Activated CD4-positive, alpha-beta T cell treated with anti-CD3 and anti-CD28 coated beads, Interleukin-2, amount 10 ng/mL, durations not matched to agents 24 days and 14 days (primary cell): ENCODE data around the gene CATSPERB. TPM values are rescaled to one million over a fixed set of nuclear protein-coding genes. Genes with fewer than 3 reads are reported as not detected.
"Not testable (repeated sequence)": the region's sequence is repeated elsewhere in the genome, so short reads cannot be mapped to it uniquely, and the experiment has no call there.

Experiments
- DNase-seq: peaks from one replicate; pipeline ENCODE4 v3.0.0; 2022
- H3K27ac Mint-ChIP-seq: one replicate; pipeline ENCODE4 v1.8.0; 2022; ENCODE audit warnings: mild to moderate bottlenecking, mixed read lengths
- H3K27me3 Mint-ChIP-seq: one replicate; pipeline ENCODE4 v1.8.0; 2022; ENCODE audit warnings: mixed read lengths
- H3K36me3 Mint-ChIP-seq: one replicate; pipeline ENCODE4 v1.8.0; 2022; ENCODE audit warnings: low read depth, mild to moderate bottlenecking, mixed read lengths
- H3K4me1 Mint-ChIP-seq: one replicate; pipeline ENCODE4 v1.8.0; 2021; ENCODE audit warnings: mixed read lengths
- H3K4me3 Mint-ChIP-seq: one replicate; pipeline ENCODE4 v1.8.0; 2022; ENCODE audit warnings: mild to moderate bottlenecking, moderate library complexity, mixed read lengths
- H3K9me3 Mint-ChIP-seq: one replicate; pipeline ENCODE4 v1.8.0; 2021; ENCODE audit warnings: mixed read lengths
- intact Hi-C: fragments of 100-400 bp; cut with micrococcal nuclease; formaldehyde crosslinking; loops from one replicate; pipeline ENCODE4 v1.15.1; 2023
- total RNA-seq: library from RNA; stranded (reverse); gene quantifications from 2 replicates; pipeline ENCODE4 v1.2.3, GENCODE V29; 2022

Gene CATSPERB
- total RNA-seq, 1 donor from 2014 or later, result 0.30 TPM

DNA sequence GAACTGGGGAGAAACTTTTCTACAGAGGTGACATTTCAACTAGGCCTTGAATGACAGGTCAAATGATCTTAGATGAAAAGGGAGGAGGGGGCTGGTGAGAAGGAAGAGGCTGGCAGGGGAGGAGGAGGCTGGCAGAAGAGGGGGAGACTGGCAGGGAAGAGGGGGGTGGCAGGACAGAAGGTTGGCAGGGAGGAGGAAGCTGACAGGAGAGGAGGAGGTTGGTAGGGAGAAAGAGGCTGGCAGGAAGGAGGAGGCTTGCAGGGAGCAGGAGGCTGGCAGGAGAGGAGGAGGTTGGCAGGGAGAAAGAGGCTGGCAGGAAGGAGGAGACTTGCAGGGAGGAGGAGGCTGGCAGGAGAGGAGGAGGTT, 158.4 kb downstream of the CATSPERB start:
- Mint-ChIP-seq H3K27ac (peak overlapping the region; percentile 38), H3K4me3 (peak overlapping the region; percentile 86), H3K9me3 (peaks cover 2% of the 10 kb centered on the region), H3K36me3 (no peaks in the 10 kb centered on the region), H3K27me3 (peaks cover 30% of the 10 kb centered on the region), H3K4me1 (peaks cover 15% of the 10 kb centered on the region)
- intact Hi-C loops, result loop anchor here (10.0 kb wide), 1 partner anchor 229 kb away; no protein-coding TSS in a partner anchor
- no peak for DNase-seq

- Mint-ChIP-seq H3K27ac (no peak overlapping the region), H3K36me3 (no peaks in the 10 kb centered on the region), H3K27me3 (peaks cover 29% of the 10 kb centered on the region), H3K4me3 (no peak overlapping the region), H3K9me3 (peaks cover 10% of the 10 kb centered on the region), H3K4me1 (peaks cover 13% of the 10 kb centered on the region)
- no peak for DNase-seq
- intact Hi-C loops, result loop anchor here (10.0 kb wide), 1 partner anchor 225 kb away; no protein-coding TSS in a partner anchor
Observed at GRCh38 chr14:91570021-91570420, 161.9 kb downstream of the CATSPERB start.

DNA sequence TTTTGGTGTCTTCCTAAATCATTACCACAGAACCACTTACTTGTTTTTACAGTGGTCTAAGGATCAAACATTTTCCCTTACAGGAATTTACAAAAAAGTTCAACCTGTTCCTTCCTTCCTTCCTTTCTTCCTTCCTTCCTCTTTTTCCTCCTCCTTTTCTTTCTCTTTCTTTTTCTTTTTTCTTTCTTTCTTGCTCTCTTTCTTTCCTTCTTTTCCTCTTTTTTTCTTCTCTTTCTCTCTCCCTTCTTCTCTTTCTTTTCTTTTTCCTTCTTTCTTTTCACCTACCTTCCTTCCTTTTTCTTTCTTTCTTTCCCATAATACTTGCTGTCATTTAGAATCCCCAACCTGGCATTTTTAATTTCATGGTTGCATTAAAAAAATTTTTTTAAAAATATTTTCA, 162.6 kb downstream of the CATSPERB start:
- Mint-ChIP-seq H3K36me3 (no peaks in the 10 kb centered on the region), H3K9me3 (peaks cover 11% of the 10 kb centered on the region), H3K4me3 (no peak overlapping the region), H3K27ac (no peak overlapping the region), H3K4me1 (peaks cover 9% of the 10 kb centered on the region), H3K27me3 (peaks cover 22% of the 10 kb centered on the region)
- intact Hi-C loops, result no loop called here
- DNase-seq, result no peak

- intact Hi-C loops, result no loop called here
Observed at GRCh38 chr14:91568626-91569025, 163.3 kb downstream of the CATSPERB start.

GRCh38 chr14:91567827-91568226, 164.1 kb downstream of the CATSPERB start:
- not testable (repeated sequence) for H3K36me3 Mint-ChIP-seq

More at GRCh38 chr14:91568626-91569025, 163.3 kb downstream of the CATSPERB start:
- peaks cover 11% of the 10 kb centered on the region for H3K9me3 Mint-ChIP-seq
- DNase-seq, result no peak
- H3K4me1 Mint-ChIP-seq, result peaks cover 5% of the 10 kb centered on the region
- H3K27ac Mint-ChIP-seq, result no peak overlapping the region
- no peak overlapping the region for H3K4me3 Mint-ChIP-seq
- H3K36me3 Mint-ChIP-seq, result no peaks in the 10 kb centered on the region
- peaks cover 18% of the 10 kb centered on the region for H3K27me3 Mint-ChIP-seq

DNA sequence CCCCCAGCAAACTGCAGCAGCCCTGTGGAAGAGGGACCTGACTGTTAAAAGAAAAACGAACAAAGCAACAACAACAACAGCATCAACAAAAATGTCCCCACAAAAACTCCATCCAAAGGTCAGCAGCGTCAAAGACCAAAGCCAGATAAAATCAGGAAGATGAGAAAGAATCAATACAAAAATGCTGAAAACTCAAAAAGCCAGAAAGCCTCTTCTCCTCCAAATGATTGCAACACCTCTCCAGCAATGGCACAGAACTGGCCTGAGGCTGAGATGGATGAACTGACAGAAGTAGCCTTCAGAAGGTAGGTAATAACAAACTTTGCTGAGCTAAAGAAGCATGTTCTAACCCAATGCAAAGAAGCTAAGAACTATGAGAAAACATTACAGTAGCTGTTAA, 176.4 kb downstream of the CATSPERB start:
- Mint-ChIP-seq H3K4me1 (no peaks in the 10 kb centered on the region), H3K9me3 (peaks cover 16% of the 10 kb centered on the region), H3K27ac (no peak overlapping the region), H3K27me3 (peaks cover 21% of the 10 kb centered on the region), H3K4me3 (no peak overlapping the region), H3K36me3 (no peaks in the 10 kb centered on the region)
- DNase-seq, result no peak
- intact Hi-C loops, result no loop called here

More at GRCh38 chr14:91567827-91568226, 164.1 kb downstream of the CATSPERB start:
- DNase-seq, H3K4me1 Mint-ChIP-seq, H3K27ac Mint-ChIP-seq, H3K4me3 Mint-ChIP-seq, intact Hi-C loops: not testable (repeated sequence)
- Mint-ChIP-seq H3K9me3 (peaks cover 11% of the 10 kb centered on the region), H3K27me3 (peaks cover 12% of the 10 kb centered on the region)

GRCh38 chr14:91554535-91555332, 177.2 kb downstream of the CATSPERB start:
- Mint-ChIP-seq H3K4me3 (no peak overlapping the region), H3K4me1 (no peaks in the 10 kb centered on the region), H3K27me3 (peaks cover 15% of the 10 kb centered on the region), H3K9me3 (peaks cover 8% of the 10 kb centered on the region), H3K36me3 (no peaks in the 10 kb centered on the region), H3K27ac (no peak overlapping the region)
- no peak for DNase-seq
- intact Hi-C loops, result no loop called here

DNA sequence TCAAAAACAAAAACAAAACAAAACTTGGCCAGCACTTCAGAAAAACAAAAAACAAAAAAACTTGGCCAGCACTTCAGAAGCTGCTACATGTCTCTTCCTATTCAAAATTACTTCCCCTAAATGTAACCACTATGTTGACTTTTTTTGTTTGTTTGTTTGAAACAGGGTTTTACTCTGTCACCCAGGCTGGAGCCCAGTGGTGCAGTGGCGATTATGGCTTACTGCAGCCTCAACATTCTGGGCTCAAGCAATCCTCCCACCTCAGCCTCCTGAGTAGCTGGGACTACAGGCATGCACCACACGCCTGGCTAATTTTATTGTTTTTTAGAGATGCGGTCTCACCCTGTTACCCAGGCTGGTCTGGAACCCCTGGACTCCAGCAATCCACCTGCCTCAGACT, 183.8 kb downstream of the CATSPERB start:
- H3K27me3 Mint-ChIP-seq, result peaks cover 9% of the 10 kb centered on the region
- DNase-seq, result no peak
- intact Hi-C loops, result no loop called here
- H3K9me3 Mint-ChIP-seq, result no peaks in the 10 kb centered on the region
- H3K4me1 Mint-ChIP-seq, result peaks cover 2% of the 10 kb centered on the region
- H3K27ac Mint-ChIP-seq, result no peak overlapping the region
- H3K4me3 Mint-ChIP-seq, result no peak overlapping the region
- no peaks in the 10 kb centered on the region for H3K36me3 Mint-ChIP-seq

- Mint-ChIP-seq H3K9me3 (peaks cover 14% of the 10 kb centered on the region), H3K4me3 (no peak overlapping the region), H3K4me1 (peaks cover 2% of the 10 kb centered on the region), H3K27ac (no peak overlapping the region), H3K36me3 (peaks cover 3% of the 10 kb centered on the region), H3K27me3 (peaks cover 15% of the 10 kb centered on the region)
- intact Hi-C loops, result no loop called here
- DNase-seq, result no peak
Observed at GRCh38 chr14:91545946-91546716, 185.8 kb downstream of the CATSPERB start.

- peaks cover 2% of the 10 kb centered on the region for H3K4me1 Mint-ChIP-seq
- no peak overlapping the region for H3K27ac Mint-ChIP-seq
- no peak overlapping the region for H3K4me3 Mint-ChIP-seq
- intact Hi-C loops, result no loop called here
- peaks cover 17% of the 10 kb centered on the region for H3K27me3 Mint-ChIP-seq
- peaks cover 21% of the 10 kb centered on the region for H3K9me3 Mint-ChIP-seq
- peaks cover 3% of the 10 kb centered on the region for H3K36me3 Mint-ChIP-seq
- no peak for DNase-seq
Observed at GRCh38 chr14:91545204-91545603, 186.7 kb downstream of the CATSPERB start.

- H3K27ac Mint-ChIP-seq, result no peak overlapping the region
- no peaks in the 10 kb centered on the region for H3K36me3 Mint-ChIP-seq
- H3K4me3 Mint-ChIP-seq, result no peak overlapping the region
- intact Hi-C loops, result no loop called here
- no peaks in the 10 kb centered on the region for H3K4me1 Mint-ChIP-seq
- peaks cover 10% of the 10 kb centered on the region for H3K27me3 Mint-ChIP-seq
- no peak for DNase-seq
- H3K9me3 Mint-ChIP-seq, result peaks cover 9% of the 10 kb centered on the region
Observed at GRCh38 chr14:91536327-91536726, 195.6 kb downstream of the CATSPERB start.

DNA sequence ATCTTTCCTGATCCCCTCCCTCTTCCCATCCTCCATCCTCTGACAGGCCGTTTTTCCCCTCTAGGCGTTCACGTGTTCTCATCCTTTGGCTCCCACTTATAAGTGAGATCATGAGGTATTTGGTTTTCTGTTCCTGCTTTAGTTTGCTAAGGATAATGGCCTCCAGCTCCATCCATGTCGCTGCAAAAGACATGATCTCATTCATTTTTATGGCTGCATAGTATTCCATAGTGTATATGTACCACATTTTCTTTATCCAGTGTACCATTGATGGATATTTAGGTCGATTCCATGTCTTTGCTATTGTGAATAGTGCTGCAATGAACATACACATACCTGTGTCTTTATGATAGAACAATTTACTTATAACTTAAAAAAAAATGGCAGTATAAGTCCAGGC, 197.8 kb downstream of the CATSPERB start:
- H3K36me3 Mint-ChIP-seq, H3K4me3 Mint-ChIP-seq, H3K9me3 Mint-ChIP-seq, DNase-seq, H3K4me1 Mint-ChIP-seq, H3K27ac Mint-ChIP-seq, H3K27me3 Mint-ChIP-seq, intact Hi-C loops: not testable (repeated sequence)

DNA sequence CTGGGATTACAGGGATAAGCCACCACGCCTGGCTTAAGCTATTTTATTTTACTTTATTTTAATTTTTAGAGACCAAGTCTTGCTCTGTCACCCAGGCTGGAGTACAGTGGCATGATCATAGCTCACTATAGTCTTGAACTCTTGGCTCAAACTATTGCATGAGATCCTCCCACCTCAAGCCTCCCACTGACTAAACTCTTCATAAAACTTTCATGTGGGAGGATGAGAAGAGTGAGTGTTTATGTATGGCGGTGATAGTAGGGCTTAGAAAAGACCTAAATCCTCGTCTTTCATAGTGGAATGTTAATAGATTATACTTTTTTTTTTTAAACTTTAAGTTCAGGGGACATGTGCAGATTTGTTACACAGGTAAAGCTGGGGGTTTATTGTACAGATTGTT, 198.3 kb downstream of the CATSPERB start:
- Mint-ChIP-seq H3K9me3 (no peaks in the 10 kb centered on the region), H3K4me1 (no peaks in the 10 kb centered on the region), H3K27ac (no peak overlapping the region), H3K27me3 (peaks cover 6% of the 10 kb centered on the region), H3K4me3 (no peak overlapping the region), H3K36me3 (no peaks in the 10 kb centered on the region)
- DNase-seq, result no peak
- intact Hi-C loops, result no loop called here
